ENCODE data around the gene DNAH6.

Gene DNAH6

GRCh38 chr2:84674099-84674498 lies 157.8 kb downstream of the DNAH6 start:
- TF ChIP-seq, protein P1, sequence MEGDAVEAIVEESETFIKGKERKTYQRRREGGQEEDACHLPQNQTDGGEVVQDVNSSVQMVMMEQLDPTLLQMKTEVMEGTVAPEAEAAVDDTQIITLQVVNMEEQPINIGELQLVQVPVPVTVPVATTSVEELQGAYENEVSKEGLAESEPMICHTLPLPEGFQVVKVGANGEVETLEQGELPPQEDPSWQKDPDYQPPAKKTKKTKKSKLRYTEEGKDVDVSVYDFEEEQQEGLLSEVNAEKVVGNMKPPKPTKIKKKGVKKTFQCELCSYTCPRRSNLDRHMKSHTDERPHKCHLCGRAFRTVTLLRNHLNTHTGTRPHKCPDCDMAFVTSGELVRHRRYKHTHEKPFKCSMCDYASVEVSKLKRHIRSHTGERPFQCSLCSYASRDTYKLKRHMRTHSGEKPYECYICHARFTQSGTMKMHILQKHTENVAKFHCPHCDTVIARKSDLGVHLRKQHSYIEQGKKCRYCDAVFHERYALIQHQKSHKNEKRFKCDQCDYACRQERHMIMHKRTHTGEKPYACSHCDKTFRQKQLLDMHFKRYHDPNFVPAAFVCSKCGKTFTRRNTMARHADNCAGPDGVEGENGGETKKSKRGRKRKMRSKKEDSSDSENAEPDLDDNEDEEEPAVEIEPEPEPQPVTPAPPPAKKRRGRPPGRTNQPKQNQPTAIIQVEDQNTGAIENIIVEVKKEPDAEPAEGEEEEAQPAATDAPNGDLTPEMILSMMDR (IDR thresholded peaks at IDR 0.05; ENCODE audit: low read depth, low read length) = no peak
- Histone ChIP-seq H3K4me3 (ENCODE audit: low read depth, low read length) (no peak overlapping the region), H3K27me3 (ENCODE audit: insufficient read depth, low read depth, severe bottlenecking) (no peaks in the 10 kb centered on the region), H3K27ac (no peak overlapping the region), H3K9me3 (ENCODE audit: severe bottlenecking) (no peaks in the 10 kb centered on the region), H3K36me3 (no peaks in the 10 kb centered on the region)
- DNase-seq = no peak

DNA sequence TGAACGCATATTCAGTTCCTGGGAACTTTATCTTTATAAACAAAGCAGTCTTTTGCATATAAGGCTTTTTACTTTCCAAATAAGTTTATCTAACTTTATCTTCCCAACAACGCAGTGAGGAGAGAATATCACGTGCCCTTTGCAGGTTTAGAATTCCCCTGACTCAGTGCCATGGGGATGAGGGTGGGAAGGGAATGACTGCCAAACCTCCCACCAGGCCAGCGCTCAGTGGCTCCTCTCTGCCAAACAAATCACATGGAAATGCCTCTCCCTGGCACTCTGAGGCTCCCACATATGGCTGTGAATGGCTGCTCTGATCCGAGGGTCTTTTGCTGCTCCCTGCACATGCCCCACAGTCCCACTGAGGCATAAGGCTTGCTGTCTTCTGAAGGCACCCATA lies 158.3 kb downstream of the DNAH6 start:
- H3K36me3 ChIP-seq = no peaks in the 10 kb centered on the region
- DNase-seq = no peak
- H3K9me3 ChIP-seq (ENCODE audit: severe bottlenecking) = no peaks in the 10 kb centered on the region
- no peaks in the 10 kb centered on the region for H3K27me3 ChIP-seq (ENCODE audit: insufficient read depth, low read depth, severe bottlenecking)
- TF ChIP-seq, protein P1 (IDR thresholded peaks at IDR 0.05; ENCODE audit: low read depth, low read length) = no peak
- no peak overlapping the region for H3K27ac ChIP-seq
- H3K4me3 ChIP-seq (ENCODE audit: low read depth, low read length) = no peak overlapping the region

DNA sequence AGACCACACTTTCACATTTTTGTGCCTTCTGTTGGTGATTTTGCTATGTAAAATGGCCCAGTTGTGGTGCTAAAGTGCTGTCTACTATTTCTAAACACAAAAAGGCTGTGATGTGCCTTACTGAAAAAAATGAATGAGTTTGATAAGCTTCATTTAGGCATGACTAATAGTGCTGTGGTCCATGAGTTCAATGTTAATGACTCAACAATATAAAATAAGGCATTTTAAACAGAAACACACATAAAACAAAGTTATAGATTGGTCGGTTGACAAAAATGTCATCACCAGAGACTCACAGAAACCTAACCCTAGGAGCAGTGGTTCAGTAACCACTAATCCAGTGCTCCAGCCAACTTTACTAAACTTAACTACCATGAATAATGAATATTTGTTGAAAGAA lies 160.0 kb downstream of the DNAH6 start:
- no peaks in the 10 kb centered on the region for H3K27me3 ChIP-seq (ENCODE audit: insufficient read depth, low read depth, severe bottlenecking)
- TF ChIP-seq, protein P1 (IDR thresholded peaks at IDR 0.05; ENCODE audit: low read depth, low read length) = no peak
- no peaks in the 10 kb centered on the region for H3K36me3 ChIP-seq
- no peak overlapping the region for H3K27ac ChIP-seq
- DNase-seq = no peak
- H3K9me3 ChIP-seq (ENCODE audit: severe bottlenecking) = no peaks in the 10 kb centered on the region
- no peak overlapping the region for H3K4me3 ChIP-seq (ENCODE audit: low read depth, low read length)

- DNase-seq = no peak
- TF ChIP-seq, protein P1 (IDR thresholded peaks at IDR 0.05; ENCODE audit: low read depth, low read length) = no peak
Observed at GRCh38 chr2:84678214-84678613, 161.9 kb downstream of the DNAH6 start.

GRCh38 chr2:84686783-84687476 lies 170.6 kb downstream of the DNAH6 start:
- Histone ChIP-seq H3K27me3 (ENCODE audit: insufficient read depth, low read depth, severe bottlenecking) (no peaks in the 10 kb centered on the region), H3K4me3 (ENCODE audit: low read depth, low read length) (no peak overlapping the region), H3K9me3 (ENCODE audit: severe bottlenecking) (no peaks in the 10 kb centered on the region), H3K36me3 (no peaks in the 10 kb centered on the region), H3K27ac (no peak overlapping the region)
- TF ChIP-seq, protein P1 (IDR thresholded peaks at IDR 0.05; ENCODE audit: low read depth, low read length) = no peak
- DNase-seq = no peak

More at GRCh38 chr2:84678214-84678613, 161.9 kb downstream of the DNAH6 start:
- no peaks in the 10 kb centered on the region for H3K9me3 ChIP-seq (ENCODE audit: severe bottlenecking)
- no peaks in the 10 kb centered on the region for H3K27me3 ChIP-seq (ENCODE audit: insufficient read depth, low read depth, severe bottlenecking)
- no peak overlapping the region for H3K4me3 ChIP-seq (ENCODE audit: low read depth, low read length)
- no peak overlapping the region for H3K27ac ChIP-seq
- no peaks in the 10 kb centered on the region for H3K36me3 ChIP-seq

All from WERI-Rb-1 (cell line).